Fibroblast of pulmonary artery (primary cell): ENCODE measurements around the gene RAB20.
"Not testable (repeated sequence)": the region's sequence is repeated elsewhere in the genome, so short reads cannot be mapped to it uniquely, and the experiment has no call there.

ENCODE experiments used
- DNase-seq: peaks from one replicate; pipeline ENCODE4 v3.0.0-alpha.2; 2010; ENCODE audit warnings: low read depth
- H3K4me3 ChIP-seq: replicated peaks from 2 replicates; pipeline ENCODE4 v1.5.1; 2011; ENCODE audit warnings: low read depth, mild to moderate bottlenecking, control low read depth, low read length, moderate library complexity
- CTCF ChIP-seq: IDR thresholded peaks from 2 replicates; pipeline ENCODE4 v1.5.1; 2011; ENCODE audit warnings: mild to moderate bottlenecking, control low read depth, low read length, inconsistent platforms; ENCODE audit errors: missing control alignments

RAB20 gene

GRCh38 chr13:110492679-110493593 lies 68.6 kb downstream of the RAB20 start:
- TF ChIP-seq CTCF = no peak
- no peak overlapping the region for H3K4me3 ChIP-seq
- no peak for DNase-seq

DNA sequence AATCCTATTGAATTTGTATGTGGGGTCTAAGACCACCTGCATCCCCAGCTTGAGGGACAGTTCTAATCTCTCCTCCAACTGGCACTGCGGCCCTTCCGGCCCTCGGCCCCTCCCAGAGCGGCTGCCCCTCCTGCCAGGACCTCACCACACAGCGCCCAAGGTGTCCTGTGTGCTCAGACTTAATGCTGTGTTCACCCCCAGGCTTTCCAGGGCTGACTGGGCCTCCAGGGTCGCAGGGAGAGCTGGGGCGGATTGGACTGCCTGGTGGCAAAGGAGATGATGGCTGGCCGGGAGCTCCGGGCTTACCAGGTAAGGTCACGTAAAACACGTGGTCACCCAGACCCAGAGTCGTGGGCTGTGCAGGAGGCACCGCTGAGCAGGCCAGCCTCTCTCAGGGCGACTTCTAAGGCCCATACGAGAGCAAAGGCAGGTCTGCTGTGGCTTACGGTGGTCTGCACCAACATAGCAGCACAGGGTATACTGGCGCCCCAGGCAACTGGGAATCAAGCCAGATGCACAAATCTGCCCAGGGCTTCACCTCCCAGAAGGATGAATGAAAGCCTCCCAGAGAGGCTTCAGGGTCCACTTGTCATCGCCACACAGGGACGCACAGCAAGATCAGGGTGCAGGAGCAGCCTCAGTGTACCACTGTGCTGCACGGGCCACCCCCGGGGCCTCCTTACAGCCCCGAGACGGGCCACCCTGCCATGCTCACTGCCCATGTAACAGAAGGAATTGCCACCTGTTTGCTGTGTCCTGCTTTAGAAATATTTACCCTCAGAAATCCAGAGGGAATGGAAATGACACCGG lies 69.4 kb downstream of the RAB20 start:
- H3K4me3 ChIP-seq = no peak overlapping the region
- no peak for DNase-seq
- no peak for TF ChIP-seq CTCF

GRCh38 chr13:110490009-110490770 lies 71.3 kb downstream of the RAB20 start:
- no peak for TF ChIP-seq CTCF
- no peak overlapping the region for H3K4me3 ChIP-seq
- DNase-seq = no peak

- H3K4me3 ChIP-seq, DNase-seq: not testable (repeated sequence)
These were observed 74.6 kb downstream of the RAB20 start for GRCh38 chr13:110486880-110487279.

DNA sequence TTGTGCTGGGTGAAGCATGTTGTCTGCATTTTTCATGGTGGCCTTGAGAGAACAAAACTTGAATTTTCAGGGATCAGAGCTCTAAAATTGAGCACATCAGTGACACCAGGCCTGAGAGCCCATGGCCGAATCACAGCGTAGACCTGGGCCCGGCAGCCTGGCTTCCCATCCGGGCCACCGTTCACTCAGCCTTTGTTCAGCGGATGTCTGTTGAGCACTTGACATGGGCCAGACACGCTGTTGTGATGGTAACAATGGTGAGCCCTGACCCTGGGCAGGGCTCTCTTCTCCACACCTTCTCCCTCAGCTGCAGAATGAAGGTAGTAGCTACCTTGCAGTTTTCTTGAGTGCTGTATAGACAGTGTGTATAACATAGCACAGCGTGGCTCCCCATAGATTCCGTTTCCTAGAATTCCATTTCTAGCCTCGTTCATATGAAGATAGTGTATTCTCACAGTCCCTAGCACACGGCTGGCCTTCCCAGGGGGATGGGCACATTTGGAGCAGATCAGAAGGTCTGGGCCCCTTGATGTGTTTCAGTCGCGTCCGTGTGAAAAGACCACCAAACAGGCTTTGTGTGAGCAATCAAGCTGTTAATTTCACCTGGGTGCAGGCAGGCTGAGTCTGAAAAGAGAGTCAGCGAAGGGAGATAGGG lies 75.3 kb downstream of the RAB20 start:
- H3K4me3 ChIP-seq = no peak overlapping the region
- no peak for TF ChIP-seq CTCF
- no peak for DNase-seq

GRCh38 chr13:110485604-110486003 lies 75.9 kb downstream of the RAB20 start:
- DNase-seq = no peak
- no peak for TF ChIP-seq CTCF
- H3K4me3 ChIP-seq = no peak overlapping the region
